D721Med (cell line): Measurements from ENCODE around the gene FBN2.
A peak's percentile ranks its signal among the peaks of the same experiment; 100 is the strongest.

Experiments
- DNase-seq: peaks from one replicate; pipeline ENCODE4 v3.0.0; 2011; ENCODE audit warnings: low spot score; ENCODE audit not compliant: insufficient read length
- FAIRE-seq: peaks from 2 replicates; lab custom pipeline; 2011; peaks lifted over from hg19 to GRCh38; lab: Jason Lieb, UNC
- CTCF ChIP-seq: IDR thresholded peaks from 2 replicates; pipeline ENCODE4 v1.5.1; 2012; ENCODE audit warnings: mild to moderate bottlenecking, control low read depth; ENCODE audit not compliant: insufficient read depth; ENCODE audit errors: missing control alignments

FBN2 gene

GRCh38 chr5:128412145-128412930 lies 125.7 kb downstream of the FBN2 start:
- no peak for DNase-seq
- peak; percentile 80 for FAIRE-seq
- no peak for TF ChIP-seq CTCF

- no peak for TF ChIP-seq CTCF
- no peak for DNase-seq
- FAIRE-seq: peak; percentile 77
Observed at GRCh38 chr5:128409166-128409800, 128.8 kb downstream of the FBN2 start.

- DNase-seq (no peak), FAIRE-seq (no peak)
- no peak for TF ChIP-seq CTCF
Observed at GRCh38 chr5:128408622-128409021, 129.4 kb downstream of the FBN2 start.

GRCh38 chr5:128407944-128408343 lies 130.1 kb downstream of the FBN2 start:
- TF ChIP-seq CTCF: no peak
- FAIRE-seq (peak; percentile 84), DNase-seq (no peak)

GRCh38 chr5:128406803-128407202 lies 131.2 kb downstream of the FBN2 start:
- DNase-seq: no peak
- no peak for TF ChIP-seq CTCF
- FAIRE-seq: no peak

GRCh38 chr5:128405159-128405558 lies 132.9 kb downstream of the FBN2 start:
- DNase-seq: no peak
- TF ChIP-seq CTCF: no peak
- peak; percentile 41 for FAIRE-seq

- no peak for DNase-seq
- FAIRE-seq: no peak
- no peak for TF ChIP-seq CTCF
Observed at GRCh38 chr5:128403333-128403732, 134.7 kb downstream of the FBN2 start.
